Loucy (cell line): ENCODE measurements around the gene PTPRN2.

Experiments used
- CTCF ChIP-seq: fragments of 200-600 bp; sonication (generic); conservative IDR thresholded peaks from 2 replicates; pipeline ENCODE4 v1.5.1; 2014; ENCODE audit warnings: mild to moderate bottlenecking, antibody characterized with exemption, low read length
- EZH2phosphoT487 ChIP-seq: fragments of 200-600 bp; IDR thresholded peaks from 2 replicates; pipeline ENCODE4 v1.6.1; 2018; ENCODE audit warnings: antibody characterized with exemption, mild to moderate bottlenecking, moderate library complexity, borderline replicate concordance

- TF ChIP-seq CTCF (no peak), EZH2phosphoT487 (no peak)
Measured at GRCh38 chr7:157577061-157577460, 1010.6 kb downstream of the PTPRN2 start.
